Brain pericyte (primary cell): ENCODE measurements around the gene DDX27.
"Not testable (repeated sequence)": the region's sequence is repeated elsewhere in the genome, so short reads cannot be mapped to it uniquely, and the experiment has no call there.

Experiments used
- DNase-seq: peaks from one replicate; pipeline ENCODE4 v3.0.0-alpha.2; 2012; ENCODE audit warnings: low read depth, low spot score

DDX27 gene, protein sequence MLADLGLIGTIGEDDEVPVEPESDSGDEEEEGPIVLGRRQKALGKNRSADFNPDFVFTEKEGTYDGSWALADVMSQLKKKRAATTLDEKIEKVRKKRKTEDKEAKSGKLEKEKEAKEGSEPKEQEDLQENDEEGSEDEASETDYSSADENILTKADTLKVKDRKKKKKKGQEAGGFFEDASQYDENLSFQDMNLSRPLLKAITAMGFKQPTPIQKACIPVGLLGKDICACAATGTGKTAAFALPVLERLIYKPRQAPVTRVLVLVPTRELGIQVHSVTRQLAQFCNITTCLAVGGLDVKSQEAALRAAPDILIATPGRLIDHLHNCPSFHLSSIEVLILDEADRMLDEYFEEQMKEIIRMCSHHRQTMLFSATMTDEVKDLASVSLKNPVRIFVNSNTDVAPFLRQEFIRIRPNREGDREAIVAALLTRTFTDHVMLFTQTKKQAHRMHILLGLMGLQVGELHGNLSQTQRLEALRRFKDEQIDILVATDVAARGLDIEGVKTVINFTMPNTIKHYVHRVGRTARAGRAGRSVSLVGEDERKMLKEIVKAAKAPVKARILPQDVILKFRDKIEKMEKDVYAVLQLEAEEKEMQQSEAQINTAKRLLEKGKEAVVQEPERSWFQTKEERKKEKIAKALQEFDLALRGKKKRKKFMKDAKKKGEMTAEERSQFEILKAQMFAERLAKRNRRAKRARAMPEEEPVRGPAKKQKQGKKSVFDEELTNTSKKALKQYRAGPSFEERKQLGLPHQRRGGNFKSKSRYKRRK

DNA sequence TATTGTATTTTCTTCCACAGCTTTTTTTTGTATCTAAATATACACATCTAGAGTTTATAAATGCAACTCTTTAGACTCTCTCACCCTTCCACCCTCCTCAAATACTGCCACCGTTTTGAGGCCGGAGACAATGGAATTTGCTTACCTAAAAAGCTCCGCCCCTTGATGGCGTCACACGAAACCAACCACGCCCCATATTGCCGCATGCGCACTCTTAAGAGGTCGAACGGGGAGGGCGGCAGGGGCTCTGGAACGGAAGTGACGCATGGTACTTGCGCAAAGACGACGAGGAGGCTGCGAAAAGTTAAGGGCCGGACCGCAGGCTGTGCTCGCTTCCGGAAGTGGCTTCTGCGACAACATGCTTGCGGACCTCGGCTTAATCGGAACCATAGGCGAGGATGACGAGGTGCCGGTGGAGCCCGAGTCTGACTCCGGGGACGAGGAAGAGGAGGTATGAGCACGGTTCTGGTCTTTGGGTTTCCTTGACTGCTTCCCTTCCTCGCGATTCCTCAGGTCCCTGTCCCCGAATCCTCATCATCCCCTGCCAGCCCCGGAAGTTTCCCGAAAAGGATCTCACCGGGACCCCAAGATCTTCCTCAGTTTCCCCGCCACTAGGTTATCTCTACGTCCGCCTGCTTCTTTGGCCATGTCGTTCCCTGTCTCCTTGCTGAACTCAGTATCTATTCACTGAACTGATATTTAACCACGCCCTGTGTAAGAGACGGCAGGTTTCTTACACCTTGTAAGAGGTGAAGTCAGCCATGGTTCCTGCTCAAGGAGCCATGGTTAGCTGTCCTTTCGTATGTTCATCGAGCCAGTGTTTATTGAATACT is at the start of gene DDX27:
TSS of gene DDX27 (plus strand) at position 326 of the 833 bp plus-strand sequence. CDS start at position 359, 33 bp downstream.
- DNase-seq: peak; percentile 97

DNA sequence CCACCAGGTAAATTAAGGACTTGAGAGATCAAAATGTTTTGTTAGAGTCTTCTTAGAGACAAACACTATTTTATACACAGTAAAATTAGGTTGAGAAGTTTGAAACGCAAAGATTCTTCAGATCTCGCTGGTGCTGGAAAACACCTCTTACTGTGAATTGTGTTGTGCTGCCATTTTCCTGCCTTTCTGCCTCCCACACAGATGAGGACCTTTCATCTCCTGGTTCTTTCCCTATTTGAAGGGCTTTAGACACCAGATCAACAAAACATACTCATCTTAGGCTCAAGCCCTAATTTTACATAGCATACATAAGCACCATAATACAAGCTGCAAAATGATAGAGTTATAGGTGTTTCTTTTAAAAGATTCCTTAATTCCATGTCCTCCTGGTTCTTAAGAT is 49.7 kb upstream of the DDX27 start:
- no peak for DNase-seq

DNA sequence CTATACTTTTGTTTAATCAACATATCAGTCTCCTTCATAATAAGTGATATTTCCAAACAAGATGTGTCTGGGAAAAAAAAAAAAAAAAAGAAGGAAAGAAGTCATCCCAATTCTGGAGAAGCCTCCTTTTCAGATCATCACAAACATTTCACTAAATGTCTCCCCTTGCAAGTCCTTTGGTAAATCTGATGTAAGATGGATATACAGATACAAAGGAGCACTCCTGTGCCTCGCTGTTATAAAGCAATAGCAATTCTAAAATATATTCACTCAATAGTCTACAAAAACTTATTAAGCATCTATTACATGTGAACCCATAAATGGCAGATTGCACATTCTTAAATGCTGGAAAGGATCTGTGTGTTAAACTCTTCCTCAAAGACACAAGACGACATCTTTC is 48.5 kb upstream of the DDX27 start:
- no peak for DNase-seq

DNA sequence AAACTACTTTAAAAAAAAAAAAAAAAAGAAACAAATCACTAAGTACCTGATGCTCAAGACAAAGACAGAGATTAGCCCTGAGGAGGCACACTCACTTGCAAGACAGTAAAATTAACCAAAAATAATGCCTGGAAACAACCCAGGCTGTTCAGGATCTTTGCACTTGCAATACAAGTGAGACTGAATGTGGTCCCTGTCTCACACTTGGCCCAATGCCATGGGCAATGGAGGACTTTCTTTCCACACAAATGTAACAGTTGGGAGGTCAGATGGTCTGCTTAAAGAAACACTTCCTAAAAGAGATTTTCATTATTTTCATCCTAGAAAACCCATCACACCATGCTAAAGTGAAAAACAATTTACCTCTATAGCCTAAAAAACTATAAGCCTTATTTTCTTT is 47.3 kb upstream of the DDX27 start:
- no peak for DNase-seq

DNA sequence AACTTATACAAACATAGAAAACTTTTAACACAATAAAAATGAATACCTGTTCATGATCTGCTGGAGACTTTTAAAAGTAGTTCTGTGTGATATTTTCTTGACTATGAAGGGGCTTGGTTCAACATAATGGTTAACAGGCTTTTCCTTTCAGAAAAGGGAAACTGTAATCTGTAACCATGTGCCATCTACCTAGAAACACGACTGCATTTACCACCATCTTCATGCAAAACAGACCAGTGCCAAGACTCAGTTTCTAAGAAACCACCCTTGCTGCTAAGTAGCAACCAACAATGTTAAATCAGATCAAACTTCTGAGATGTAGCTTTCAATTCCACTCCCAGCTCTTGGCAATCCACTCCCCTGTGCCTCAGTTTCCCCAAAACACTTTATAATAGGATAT is 46.8 kb upstream of the DDX27 start:
- no peak for DNase-seq

DNA sequence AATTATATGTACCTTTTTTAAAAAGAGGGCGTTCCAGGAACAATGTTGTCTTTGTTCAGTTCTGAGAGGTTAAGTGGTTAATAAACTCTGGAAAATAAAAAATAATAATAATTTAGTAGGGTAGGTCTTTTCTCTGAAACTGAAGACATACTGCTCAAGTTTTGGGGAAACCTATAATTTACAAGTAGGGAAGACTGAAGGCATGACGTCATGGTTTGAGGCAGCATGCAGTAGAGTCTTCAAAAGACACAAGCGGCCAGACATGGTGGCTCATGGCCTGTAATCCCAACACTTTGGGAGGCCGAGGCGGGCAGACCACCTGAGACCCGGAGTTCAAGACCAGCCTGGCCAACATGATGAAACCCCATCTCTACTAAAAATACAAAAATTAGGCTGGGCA is 45.0 kb upstream of the DDX27 start:
- DNase-seq: no peak

DNA sequence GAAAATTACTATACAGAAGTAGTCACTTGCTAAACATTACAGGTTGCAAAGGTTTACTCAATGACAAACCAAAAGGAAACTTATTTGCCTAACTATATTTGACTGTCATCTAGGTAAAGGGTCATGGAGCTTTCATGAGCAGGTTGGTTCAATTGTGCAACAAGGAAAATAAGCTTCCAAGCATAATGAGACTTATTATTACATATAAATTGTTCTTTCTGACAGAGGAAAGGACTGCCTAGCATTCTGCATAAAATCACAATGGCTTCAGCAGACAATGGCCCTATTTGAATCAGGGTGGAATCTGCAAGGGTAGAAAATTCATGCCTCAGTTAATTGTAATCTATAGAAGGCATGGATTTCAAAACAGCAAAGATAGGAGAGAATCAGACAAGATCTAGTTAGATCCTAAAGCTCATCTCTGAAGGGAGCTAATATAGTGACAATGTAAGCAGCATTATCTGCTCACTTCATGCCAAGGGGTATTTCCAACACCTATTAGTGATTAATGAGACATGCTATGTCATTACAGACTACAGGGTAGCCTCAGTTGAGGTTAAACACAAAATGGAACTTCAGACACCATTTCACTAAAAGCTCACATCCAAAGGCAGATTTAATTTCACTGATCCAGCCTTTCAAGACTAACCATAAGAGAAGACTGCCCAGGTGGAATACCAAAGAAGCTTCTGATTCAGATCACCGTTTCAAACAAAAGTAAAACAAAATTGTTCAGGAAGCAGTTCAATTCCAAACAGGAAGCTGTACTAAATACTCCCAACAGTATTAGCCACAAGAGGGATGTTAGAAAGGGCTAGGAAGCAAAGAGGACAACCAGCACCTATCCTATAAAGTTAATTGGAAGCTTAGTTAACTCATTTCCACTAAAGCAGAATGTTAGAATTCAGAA is 39.6 kb upstream of the DDX27 start:
- no peak for DNase-seq

DNA sequence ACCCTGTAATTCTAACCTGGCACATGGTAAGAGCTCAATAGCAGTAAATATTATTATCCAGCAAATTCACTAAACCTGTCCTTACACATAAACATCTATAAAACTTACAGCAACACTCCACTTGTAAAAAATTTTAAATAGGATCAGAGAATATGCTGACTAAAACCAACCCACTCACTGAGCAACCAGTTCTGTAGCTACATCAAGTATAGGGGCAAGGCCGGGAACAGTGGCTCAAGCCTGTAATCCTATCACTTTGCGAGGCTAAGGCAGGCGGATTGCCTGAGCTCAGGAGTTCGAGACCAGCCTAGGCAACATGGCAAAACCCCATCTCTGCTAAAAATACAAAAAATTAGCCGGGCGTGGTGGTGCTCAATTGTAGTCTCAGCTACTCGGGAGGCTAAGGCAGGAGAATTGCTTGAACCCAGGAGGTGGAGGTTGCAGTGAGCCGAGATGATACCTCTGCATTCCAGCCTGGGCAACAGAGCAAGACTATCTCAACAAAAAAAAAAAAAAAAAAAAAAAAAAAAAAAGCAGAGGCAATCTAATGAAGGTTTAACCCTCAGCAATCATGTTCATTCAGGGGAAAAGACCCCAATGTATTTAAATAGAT is 37.8 kb upstream of the DDX27 start:
- no peak for DNase-seq

DNA sequence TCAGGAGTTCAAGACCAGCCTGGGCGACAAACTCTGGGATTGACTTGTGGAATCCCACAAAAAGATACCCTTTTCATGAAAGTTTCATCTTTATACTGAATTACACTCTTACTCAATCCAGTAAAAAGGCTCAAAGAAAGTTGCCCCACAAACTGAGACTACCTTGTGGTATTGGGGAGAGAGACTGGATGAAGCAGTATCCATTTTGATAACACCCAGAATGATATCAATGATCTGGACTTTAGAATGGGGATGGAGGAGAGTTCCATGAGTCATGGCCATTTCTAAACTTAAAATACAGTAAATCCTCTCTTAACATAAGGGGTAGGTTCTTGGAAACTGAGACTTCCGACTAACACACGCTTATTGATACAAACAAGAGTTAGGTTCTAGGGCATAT is 35.8 kb upstream of the DDX27 start:
- DNase-seq: no peak

DNA sequence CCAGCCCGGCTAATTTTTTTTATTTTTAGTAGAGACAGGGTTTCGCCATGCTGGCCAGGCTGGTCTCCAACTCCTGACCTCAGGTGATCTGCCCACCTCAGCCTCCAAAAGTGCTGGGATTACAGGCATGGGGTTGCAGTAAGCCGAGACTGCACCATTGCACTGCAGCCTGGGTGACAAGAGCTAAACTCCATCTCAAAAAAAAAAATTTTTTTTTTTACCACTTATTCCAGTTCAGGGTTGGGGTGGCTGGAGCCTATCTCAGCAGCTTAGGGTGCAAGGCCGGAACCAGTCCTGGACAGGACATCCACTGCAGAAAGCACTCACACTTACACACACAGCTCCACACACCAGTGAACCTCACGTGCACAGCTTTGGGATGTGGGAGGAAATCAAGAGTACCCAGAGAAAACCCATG is 35.1 kb upstream of the DDX27 start:
- DNase-seq: not testable (repeated sequence)

DNA sequence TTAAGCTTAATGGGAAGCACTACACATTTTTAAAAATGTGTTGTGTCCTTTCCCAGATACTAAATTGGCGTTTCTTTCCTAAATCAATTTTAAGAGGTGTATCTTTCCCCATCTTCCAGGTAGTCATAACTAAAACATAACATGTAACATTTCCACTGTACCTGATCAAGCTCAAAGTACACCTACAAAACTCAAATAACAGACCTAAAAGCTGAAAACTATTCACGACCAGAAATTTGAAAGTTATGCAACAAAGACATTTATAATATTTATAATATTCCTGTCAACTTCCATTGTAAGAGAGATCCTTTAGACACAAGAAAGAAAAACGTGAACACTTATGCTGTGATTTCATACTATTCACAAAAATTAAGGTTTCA is 34.5 kb upstream of the DDX27 start:
- no peak for DNase-seq

DNA sequence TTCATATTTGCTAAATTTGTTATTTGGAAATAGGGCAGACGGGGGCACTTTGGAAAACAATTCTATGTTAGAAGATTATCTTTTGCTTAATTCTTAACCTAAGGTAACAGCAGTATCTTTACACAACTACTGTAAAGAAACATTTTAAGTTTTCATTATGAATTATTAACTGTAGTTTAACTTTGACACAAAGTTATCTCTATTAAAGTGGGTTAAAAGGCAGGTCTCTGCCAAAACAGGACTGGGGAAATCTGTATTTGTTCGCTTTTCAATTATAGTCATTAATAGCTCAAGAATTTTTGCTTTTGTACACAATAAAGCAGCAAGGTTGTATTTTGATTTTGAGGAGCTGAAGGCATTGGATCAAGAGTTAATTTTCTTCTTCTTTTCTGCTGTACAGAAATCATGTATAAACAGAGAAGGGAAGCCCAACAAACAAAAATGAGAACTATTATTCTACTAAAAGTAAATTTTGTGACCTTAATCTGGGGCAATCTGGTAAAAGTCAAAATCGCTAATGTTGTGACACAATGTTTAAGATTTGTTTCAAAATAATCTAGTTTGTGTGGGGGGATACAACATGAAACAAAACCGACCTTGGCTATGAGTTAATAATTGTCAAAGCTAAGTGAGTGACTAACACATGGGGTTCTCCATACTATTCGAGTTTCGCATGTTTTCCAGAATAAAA is 34.0 kb upstream of the DDX27 start:
- DNase-seq: no peak

DNA sequence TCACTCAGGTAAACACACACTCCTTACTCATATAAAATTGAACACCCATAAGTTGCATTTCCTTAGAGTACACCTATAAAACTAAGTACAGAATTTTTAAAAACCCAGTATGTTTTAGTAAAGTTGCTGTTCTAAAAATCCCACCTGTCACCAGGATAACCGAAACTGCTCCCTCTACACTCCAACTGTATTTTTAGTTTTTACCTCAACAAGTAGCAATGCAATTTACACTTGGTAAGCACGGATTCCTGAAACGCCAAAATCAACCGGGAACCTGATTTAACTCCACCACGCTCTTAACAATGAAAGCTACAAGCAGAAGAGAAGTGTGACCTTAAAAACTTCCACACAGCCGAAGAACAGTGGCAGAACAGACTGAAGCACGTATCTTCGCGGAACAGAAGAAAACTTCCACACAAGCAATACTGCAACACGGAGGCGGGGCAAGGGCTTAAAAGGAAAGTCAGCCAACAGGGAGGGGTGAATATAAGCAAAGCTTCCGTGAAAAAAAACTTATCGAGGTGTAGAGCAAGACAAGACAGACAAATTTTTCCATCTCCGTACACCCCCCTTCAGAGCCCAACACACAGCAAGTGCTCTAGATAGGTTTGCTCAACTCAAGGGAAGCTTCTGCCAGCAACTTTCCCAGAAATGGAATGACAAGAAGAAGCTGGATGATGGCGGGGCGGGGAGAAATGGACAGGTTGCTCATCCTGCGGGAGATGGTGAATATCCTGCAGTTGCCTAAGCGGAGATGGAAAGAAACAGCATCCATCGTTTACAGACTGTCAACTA is 32.5 kb upstream of the DDX27 start:
- DNase-seq: peak; percentile 4

DNA sequence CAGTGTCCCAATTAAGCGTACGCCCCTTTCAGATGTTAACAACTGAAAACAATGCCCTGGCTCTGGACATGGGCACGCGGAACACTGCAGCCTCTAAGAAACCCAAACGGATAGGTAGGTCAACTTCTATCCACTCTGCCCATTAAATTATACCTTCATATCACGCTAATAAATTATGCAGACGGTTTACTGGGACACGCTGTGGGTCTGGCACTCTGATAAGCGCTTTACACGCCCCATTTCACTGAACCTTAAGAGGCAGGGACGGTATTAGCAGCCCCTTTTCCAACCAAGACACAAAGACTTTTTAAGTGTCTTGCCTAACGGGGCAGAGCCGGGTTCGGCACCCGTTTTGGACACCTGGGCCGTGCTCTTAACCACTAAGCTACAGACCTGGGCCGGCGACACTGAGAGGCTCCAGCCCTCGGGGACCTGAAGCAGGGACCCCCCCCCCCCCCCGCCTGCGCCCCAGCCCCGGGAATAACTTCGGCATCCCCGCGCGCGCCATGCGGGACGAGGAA is 31.8 kb upstream of the DDX27 start:
- DNase-seq: no peak

DNA sequence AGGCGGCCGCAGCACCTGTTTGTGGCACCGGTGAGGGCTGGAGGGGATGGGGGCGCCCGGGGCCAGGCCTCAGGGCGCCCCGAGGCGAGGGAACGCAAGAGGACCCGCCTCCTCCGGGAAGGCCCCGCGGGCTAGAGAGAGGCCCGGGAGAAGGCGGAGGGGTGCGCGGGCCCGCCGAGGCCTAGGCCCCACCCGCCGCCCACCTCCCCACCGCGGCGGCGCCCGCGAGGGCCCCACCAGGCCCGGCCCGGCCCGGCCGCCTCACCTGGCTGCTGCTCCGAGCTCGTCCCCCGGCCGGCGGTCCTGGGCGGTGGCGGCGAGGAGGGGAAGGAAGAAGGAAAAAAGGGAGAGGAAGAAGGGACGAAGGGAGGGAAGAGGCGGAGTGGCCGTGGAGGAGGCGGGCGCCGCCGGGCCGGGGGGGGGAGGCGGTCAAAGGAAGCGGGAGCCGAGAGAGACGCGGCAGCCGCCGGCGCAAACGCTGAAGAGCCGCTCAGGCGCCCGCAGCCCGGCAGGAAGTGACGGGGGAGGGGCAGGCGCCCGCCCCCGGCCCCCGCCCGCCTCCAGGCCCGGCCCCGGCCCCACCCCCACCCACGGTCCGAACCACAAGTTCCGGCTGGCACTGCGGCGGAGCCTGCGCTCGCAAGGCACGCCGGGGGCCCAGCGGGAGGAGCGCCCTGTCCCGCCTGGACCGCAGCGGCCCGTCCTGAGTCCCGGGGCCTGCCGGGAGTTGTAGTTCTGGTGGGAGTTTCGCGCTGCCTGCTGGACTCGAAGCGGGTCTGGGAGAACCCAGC is 31.2 kb upstream of the DDX27 start, which contains the start of gene STAU1:
TSS of gene STAU1 (minus strand) at position 484 of the 791 bp plus-strand sequence. CDS start 22,133 bp downstream, outside the sequence.
- DNase-seq: peak; percentile 83

DNA sequence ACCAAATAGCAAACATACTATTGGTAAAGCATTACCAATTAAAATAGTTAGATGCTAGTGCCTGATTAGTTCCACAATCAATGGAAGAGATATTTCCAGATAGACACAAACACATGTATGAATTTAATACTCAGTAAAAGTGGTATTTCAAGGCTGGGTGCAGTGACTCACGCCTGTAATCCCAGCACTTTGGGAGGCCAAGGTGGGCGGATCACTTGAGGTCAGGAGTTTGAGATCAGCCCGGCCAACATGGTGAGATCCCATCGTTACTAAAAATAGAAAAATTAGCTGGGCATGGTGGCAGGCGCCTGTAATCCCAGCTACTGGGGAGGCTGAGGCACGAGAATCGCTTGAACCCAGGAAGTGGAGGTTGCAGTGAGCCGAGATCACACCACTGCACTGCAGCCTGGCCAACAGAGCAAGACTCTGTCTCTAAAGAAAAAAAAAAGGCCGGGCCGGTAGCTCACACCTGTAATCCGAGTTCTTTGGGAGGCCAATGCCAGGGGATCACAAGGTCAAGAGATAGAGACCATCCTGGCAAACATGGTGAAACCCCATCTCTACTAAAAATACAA is 26.2 kb upstream of the DDX27 start:
- DNase-seq: not testable (repeated sequence)

DNA sequence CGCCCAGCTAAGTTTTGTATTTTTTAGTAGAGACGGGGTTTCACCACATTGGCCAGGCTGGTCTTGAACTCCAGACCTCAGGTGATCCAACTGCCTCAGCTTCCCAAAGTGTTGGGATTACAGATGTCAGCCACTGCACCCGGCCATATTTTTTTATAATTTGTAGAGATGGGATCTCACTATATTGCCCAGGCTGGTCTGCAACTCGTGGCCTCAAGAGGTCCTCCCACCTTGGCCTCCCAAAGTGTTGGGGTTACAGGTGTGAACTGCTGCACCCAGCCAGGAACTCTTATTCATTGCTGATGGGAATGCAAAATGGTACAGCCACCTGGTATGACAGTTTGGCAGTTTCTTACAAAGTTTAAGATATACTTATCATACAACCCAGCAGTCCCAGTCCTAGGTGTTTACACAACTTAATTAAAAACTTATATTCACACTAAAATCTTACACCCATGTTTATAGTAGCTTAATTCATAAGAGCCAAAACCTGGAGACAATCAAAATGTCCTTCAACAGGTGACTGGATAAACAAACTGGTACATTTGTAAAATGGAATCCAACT is 19.4 kb upstream of the DDX27 start:
- no peak for DNase-seq
